Activated gamma-delta T cell treated with Interleukin-2 at 50 U/mL for 16 hours (primary cell): ENCODE data around the gene MT3.
"Not testable (repeated sequence)": the region's sequence is repeated elsewhere in the genome, so short reads cannot be mapped to it uniquely, and the experiment has no call there.

Experiments
- DNase-seq: peaks from one replicate; pipeline ENCODE4 v3.0.0-alpha.2; 2020

The MT3 gene

DNA sequence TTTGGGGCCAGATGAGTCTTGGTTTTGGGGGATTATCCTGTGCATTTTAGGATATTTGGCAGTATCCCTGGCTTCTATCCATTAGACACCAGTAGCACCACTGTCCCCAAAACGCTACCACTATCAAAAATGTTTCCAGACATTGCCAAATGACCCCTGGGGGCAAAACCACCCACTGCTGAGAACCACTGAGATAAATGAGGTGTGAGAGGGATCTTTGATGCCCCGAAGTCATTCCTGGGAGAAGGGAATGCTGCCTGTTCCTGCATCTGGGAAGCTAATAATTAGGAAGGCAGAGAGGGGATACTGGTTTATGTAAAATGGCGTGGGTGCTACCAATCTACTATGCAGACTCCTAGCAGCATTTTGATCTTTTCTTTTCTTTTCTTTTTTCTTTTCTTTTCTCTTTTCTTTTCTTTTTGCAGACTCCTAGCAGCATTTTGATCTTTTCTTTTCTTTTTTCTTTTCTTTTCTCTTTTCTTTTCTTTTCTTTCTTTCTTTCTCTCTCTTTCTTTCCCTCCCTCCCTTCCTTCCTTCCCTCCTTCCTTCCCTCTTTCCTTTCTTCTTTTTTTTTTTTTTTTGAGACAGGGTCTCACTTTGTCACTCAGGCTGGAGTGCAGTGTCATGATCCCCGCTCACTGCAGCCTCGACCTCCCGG lies 8.8 kb upstream of the MT3 start:
- no peak for DNase-seq

- DNase-seq = not testable (repeated sequence)
These were observed 6.4 kb upstream of the MT3 start for GRCh38 chr16:56582911-56583310.

GRCh38 chr16:56583351-56584168 lies 5.8 kb upstream of the MT3 start:
- no peak for DNase-seq

GRCh38 chr16:56584276-56584675 lies 5.1 kb upstream of the MT3 start:
- no peak for DNase-seq

- no peak for DNase-seq
These were observed 567 bp upstream of the MT3 start for GRCh38 chr16:56588781-56589140.

- DNase-seq = no peak
These were observed 2.2 kb downstream of the MT3 start for GRCh38 chr16:56591377-56592060.

DNA sequence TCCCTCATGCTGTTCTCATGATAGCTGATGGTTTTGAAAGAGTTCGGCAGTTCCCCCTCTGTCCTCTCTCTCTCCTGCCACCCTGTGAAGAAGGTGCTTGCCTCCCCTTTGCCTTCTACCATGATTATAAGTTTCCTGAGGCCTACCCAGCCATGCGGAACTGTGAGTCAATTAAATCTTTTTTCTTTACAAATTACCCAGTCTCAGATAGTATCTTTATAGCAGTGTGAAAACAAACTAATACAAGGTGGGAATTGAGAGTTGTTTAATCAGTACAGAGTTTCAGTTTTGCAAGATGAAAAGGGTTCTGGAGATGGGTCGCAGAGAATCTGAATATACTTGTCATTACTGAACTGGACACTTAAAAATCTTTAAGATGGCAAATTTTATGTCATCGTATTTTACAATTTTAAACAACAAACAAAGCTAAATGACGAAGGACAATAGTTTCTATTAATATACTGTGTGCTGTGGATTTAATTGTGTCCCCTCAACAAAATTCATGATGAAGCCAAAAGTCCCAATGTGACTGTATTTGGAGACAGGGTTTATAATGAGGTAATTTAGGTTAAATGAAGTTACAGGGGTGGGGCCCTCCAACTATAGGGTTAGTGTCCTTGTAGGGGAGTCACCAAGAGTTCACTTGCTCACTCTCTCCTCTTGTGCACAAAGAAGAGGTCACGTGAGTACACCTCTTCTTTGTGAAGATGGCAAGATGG lies 4.4 kb downstream of the MT3 start:
- DNase-seq = no peak

DNA sequence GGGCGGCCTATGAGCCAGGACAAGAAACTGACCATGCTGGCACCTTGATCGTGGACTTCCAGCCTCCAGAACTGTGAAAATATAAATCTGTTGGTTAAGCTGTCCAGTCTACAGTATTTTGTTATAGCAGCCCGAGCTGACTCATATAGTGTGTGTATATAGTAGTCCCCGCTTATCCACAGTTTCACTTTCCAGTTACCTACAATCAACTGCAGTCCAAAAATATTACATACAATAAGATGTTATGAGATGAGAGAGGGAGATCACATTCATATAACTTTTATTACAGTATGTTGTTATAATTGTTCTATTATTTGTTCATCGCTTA lies 4.9 kb downstream of the MT3 start:
- no peak for DNase-seq

- DNase-seq = no peak
These were observed 11.2 kb downstream of the MT3 start for GRCh38 chr16:56600398-56600999.

DNA sequence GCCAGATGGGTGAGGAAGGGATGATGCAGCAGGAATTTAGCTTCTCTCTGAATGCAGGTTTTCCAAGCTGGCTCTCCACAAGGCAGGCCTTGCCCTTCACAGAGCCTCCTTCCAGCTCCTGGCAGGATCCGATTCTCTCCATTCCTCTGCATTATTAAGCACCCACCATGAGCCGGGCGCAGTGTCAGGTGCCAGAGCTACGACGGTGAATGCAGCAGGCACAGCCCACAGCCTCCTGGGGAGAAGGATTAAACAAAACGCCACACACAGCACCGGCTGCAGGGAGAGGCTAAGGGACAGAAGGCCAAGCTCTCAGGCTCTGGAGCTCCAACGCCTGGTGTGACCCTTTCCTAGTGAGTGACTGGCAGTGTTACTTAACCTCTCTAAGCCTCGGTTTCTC lies 12.0 kb downstream of the MT3 start:
- DNase-seq = no peak

GRCh38 chr16:56603589-56603988 lies 14.3 kb downstream of the MT3 start:
- no peak for DNase-seq

GRCh38 chr16:56604966-56605365 lies 15.6 kb downstream of the MT3 start:
- no peak for DNase-seq

DNA sequence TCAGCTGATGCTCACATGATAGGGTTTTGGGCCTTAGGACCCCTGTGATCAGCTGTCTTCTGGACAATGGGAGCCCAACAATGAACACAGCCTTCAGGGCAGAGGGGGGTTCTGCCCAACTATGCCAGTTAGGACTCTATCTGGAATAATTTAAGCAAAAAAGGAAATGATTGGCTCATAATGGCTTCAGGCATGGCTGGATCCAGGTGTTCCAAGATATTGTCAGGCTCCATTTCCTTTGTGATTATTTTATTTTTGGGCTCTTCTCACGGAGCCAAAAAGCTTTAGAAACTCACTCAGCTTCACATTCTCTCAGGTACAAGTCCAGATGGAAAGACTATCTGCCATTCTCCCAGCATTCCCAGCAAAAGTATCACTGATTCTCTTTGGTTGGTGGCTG lies 16.1 kb downstream of the MT3 start:
- no peak for DNase-seq

GRCh38 chr16:56606071-56606475 lies 16.7 kb downstream of the MT3 start:
- DNase-seq = no peak

DNA sequence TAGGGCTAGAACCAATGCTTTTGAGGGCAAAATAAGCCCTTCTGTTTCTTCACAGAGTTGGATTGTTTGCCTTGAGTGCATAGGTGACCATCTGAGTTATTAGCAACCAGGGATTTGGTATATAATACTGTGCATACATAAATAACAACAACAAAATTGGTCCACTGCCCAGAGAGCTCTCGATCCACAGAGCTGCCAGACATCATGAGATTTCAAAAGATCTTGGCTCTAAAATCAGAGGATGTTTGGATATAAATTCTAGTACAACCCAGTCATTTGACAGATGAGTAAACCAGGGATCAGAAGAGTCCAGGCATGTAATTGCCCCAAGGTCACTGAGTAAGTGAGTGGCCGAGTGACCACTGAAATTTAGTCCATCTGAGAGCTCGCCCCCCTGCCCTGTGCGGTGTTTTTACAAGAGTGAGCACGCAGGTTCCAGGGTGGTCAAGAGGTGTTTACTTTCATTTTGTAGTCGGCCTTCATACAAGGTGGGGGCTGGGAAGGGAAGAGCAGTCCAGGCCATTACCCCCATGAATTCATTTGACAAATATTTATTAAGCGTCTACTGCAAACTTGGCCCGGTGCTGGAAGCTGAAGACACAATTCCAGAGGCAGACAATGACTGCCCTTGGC lies 17.3 kb downstream of the MT3 start:
- no peak for DNase-seq

GRCh38 chr16:56607109-56607618 lies 17.8 kb downstream of the MT3 start:
- DNase-seq = no peak

DNA sequence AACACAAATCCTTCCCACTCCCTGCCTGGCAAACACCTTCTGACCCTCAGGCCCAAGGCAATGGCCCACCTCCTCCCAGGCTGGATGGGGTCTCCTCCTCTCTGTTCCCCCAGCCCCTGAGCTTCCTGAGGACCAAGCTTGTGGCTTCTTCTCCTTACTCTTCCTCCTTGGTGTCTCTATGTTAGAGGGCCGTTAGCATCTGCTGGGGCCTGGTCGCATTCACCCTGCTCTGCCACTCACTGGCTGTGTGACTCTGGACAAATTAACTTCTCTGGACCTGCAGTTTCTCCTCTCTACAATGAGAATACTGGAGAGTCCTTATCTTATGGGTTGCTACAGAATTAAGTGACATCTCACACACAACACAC lies 18.3 kb downstream of the MT3 start:
- DNase-seq = no peak

DNA sequence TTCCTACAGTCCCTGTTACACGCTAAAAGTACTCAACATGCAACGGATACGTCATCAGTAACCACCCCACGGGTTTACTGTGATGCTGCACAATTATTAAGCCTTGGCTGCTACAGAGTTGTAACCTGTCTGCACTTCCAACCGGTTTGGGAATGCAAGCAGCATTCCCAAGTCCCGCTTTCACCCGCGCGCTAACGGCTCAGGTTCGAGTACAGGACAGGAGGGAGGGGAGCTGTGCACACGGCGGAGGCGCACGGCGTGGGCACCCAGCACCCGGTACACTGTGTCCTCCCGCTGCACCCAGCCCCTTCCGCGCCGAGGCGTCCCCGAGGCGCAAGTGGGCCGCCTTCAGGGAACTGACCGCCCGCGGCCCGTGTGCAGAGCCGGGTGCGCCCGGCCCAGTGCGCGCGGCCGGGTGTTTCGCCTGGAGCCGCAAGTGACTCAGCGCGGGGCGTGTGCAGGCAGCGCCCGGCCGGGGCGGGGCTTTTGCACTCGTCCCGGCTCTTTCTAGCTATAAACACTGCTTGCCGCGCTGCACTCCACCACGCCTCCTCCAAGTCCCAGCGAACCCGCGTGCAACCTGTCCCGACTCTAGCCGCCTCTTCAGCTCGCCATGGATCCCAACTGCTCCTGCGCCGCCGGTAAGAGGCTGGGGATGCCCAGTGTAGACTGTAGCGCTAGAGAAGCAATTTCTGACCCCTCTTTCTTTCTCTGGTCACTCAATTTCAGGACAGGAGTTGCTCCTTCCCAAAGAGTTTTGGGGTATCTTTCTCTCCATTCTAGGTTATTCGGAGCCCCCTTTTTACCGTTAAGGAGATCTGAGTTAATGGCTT lies 18.9 kb downstream of the MT3 start, which contains the start of gene MT2A:
Gene MT2A (plus strand): TSS at position 542 of the 833 bp plus-strand sequence. CDS start 72 bp downstream, at position 614.
- peak; percentile 80 for DNase-seq

DNA sequence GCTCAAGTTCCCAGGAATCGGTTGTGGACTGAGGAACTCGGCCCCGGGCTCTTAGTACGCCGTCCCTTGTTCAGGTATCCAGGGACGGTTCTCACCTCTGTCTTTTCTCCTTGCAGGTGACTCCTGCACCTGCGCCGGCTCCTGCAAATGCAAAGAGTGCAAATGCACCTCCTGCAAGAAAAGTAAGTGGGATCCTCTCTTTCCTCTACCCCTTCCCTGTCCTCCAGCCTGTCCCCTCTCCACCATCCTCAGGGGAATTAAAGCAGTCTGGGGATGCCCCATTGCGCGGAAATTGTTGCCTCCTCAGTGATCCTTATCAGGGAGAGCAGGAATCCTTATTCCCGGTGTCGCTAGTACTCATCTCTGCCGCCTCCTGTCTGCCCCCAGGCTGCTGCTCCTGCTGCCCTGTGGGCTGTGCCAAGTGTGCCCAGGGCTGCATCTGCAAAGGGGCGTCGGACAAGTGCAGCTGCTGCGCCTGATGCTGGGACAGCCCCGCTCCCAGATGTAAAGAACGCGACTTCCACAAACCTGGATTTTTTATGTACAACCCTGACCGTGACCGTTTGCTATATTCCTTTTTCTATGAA lies 19.6 kb downstream of the MT3 start:
- DNase-seq = no peak

DNA sequence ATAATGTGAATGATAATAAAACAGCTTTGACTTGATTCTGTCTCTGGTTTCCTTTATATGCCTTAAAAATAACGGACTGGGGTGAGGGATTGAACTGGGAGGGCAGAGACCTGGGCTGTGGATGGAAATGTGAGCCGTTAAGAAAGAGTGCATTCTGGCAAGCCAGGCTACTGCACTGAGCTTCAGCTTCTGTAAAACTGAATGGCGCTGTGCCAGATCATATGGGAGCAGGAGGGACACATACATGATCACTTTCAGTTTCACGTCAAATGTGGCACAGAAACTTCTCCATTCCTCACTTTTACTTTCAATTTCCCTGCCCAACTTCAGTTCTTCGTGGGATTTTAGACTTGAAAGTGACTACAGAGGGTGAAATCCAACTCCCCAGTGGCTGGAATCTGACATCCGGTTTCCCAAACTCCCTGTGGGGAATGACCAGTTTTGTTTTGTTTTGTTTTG lies 20.2 kb downstream of the MT3 start:
- peak; percentile 63 for DNase-seq
